Brain microvascular endothelial cell (primary cell): ENCODE data around the gene COL13A1.

Experiments used
- DNase-seq: peaks from one replicate; pipeline ENCODE4 v3.0.0-alpha.2; 2020
- H3K27ac ChIP-seq: fragments of 250-450 bp; sonication (Bioruptor Pico); 2 replicates; pipeline ENCODE4 v1.5.1; 2020; ENCODE audit warnings: mild to moderate bottlenecking, moderate library complexity
- H3K27me3 ChIP-seq: fragments of 250-450 bp; sonication (Bioruptor Pico); replicated peaks from 2 replicates; pipeline ENCODE4 v1.5.1; 2020; ENCODE audit warnings: mild to moderate bottlenecking
- H3K36me3 ChIP-seq: fragments of 250-450 bp; sonication (Bioruptor Pico); replicated peaks from 2 replicates; pipeline ENCODE4 v1.5.1; 2020; ENCODE audit warnings: mild to moderate bottlenecking
- H3K4me3 ChIP-seq: 2 replicates; pipeline ENCODE4 v1.5.1; 2011; ENCODE audit warnings: low read depth, mild to moderate bottlenecking, control low read depth, low read length, moderate library complexity
- CTCF ChIP-seq: IDR thresholded peaks from 2 replicates; pipeline ENCODE4 v1.5.1; 2011; ENCODE audit warnings: low read depth, mild to moderate bottlenecking, moderate library complexity, low read length, control low read depth, inconsistent platforms; ENCODE audit errors: missing control alignments
- in situ Hi-C: cut with HindIII; loops from 2 replicates; pipeline ENCODE4 v1.10.0; 2017; ENCODE audit warnings: low sequenced_read_pairs, low pct_ligation_motif_present

Gene COL13A1

GRCh38 chr10:69829775-69830174 is 28.1 kb downstream of the COL13A1 start:
- in situ Hi-C loops: no loop called here
- H3K4me3 ChIP-seq: no peak overlapping the region
- H3K27ac ChIP-seq: no peak overlapping the region
- H3K27me3 ChIP-seq: no peaks in the 10 kb centered on the region
- peaks cover 6% of the 10 kb centered on the region for H3K36me3 ChIP-seq
- no peak for DNase-seq
- no peak for TF ChIP-seq CTCF

- TF ChIP-seq CTCF: no peak
- H3K36me3 ChIP-seq: peaks cover 2% of the 10 kb centered on the region
- no peaks in the 10 kb centered on the region for H3K27me3 ChIP-seq
- H3K4me3 ChIP-seq: no peak overlapping the region
- DNase-seq: peak; percentile 20
- in situ Hi-C loops: no loop called here
- H3K27ac ChIP-seq: no peak overlapping the region
Observed at GRCh38 chr10:69831231-69831855, 29.6 kb downstream of the COL13A1 start.

- no peak overlapping the region for H3K4me3 ChIP-seq
- no peak overlapping the region for H3K27ac ChIP-seq
- no peaks in the 10 kb centered on the region for H3K27me3 ChIP-seq
- H3K36me3 ChIP-seq: no peaks in the 10 kb centered on the region
- in situ Hi-C loops: no loop called here
- no peak for DNase-seq
- no peak for TF ChIP-seq CTCF
Observed at GRCh38 chr10:69835233-69835632, 33.5 kb downstream of the COL13A1 start.

- H3K4me3 ChIP-seq: no peak overlapping the region
Observed at GRCh38 chr10:69835875-69836730, 34.4 kb downstream of the COL13A1 start.

GRCh38 chr10:69836731-69837030 is 35.0 kb downstream of the COL13A1 start:
- Histone ChIP-seq H3K4me3 (no peak overlapping the region), H3K36me3 (no peaks in the 10 kb centered on the region), H3K27me3 (no peaks in the 10 kb centered on the region), H3K27ac (no peak overlapping the region)
- DNase-seq: no peak
- TF ChIP-seq CTCF: no peak
- in situ Hi-C loops: no loop called here

More at GRCh38 chr10:69835875-69836730, 34.4 kb downstream of the COL13A1 start:
- no peaks in the 10 kb centered on the region for H3K36me3 ChIP-seq
- in situ Hi-C loops: no loop called here
- no peak for TF ChIP-seq CTCF
- DNase-seq: no peak
- H3K27me3 ChIP-seq: no peaks in the 10 kb centered on the region
- H3K27ac ChIP-seq: no peak overlapping the region

GRCh38 chr10:69837261-69837660 is 35.6 kb downstream of the COL13A1 start:
- Histone ChIP-seq H3K27me3 (no peaks in the 10 kb centered on the region), H3K4me3 (no peak overlapping the region), H3K27ac (no peak overlapping the region), H3K36me3 (no peaks in the 10 kb centered on the region)
- in situ Hi-C loops: no loop called here
- no peak for DNase-seq
- no peak for TF ChIP-seq CTCF
